HEK293 (cell line): ENCODE data around the gene FGFR3.

Source experiments
- CTCF ChIA-PET: fragments of 350-600 bp; formaldehyde crosslinking; extraction: SDS; loops from one replicate; lab custom pipeline; 2021; ENCODE audit warnings: antibody characterized with exemption; lab: Yijun Ruan, JAX
- POLR2A ChIA-PET: fragments of 300-600 bp; formaldehyde crosslinking; extraction: SDS; loops from one replicate; lab custom pipeline; 2020; ENCODE audit warnings: antibody characterized with exemption, inconsistent platforms; lab: Yijun Ruan, JAX
- H3K27ac ChIP-seq: fragments of 200-500 bp; sonication (Bioruptor generic); 2 replicates; pipeline ENCODE4 v1.5.1; 2014; ENCODE audit warnings: low read depth, low read length, control low read depth, inconsistent platforms; ENCODE audit errors: extremely low read depth
- H3K36me3 ChIP-seq, 2 experiments: fragments of 200-500 bp in 1 of 2; sonication (Bioruptor generic) in 1 of 2; 1 replicate in 1 of 2; 2 replicates in 1 of 2; pipeline ENCODE4 v1.5.1; 2014 to 2017; ENCODE audit warnings: inconsistent platforms in 2 of 2, low read length in 2 of 2; ENCODE audit not compliant: control insufficient read depth in 2 of 2, insufficient read depth in 1 of 2
- H3K4me1 ChIP-seq: fragments of 200-500 bp; sonication (Bioruptor generic); 2 replicates; pipeline ENCODE4 v1.5.1; 2014; ENCODE audit warnings: mild to moderate bottlenecking, low read length, inconsistent platforms; ENCODE audit not compliant: control insufficient read depth, insufficient read depth
- H3K4me3 ChIP-seq: 2 replicates; pipeline ENCODE4 v1.5.1; 2011; ENCODE audit warnings: low read depth, mild to moderate bottlenecking, control low read depth, low read length, moderate library complexity
- H3K9me3 ChIP-seq: fragments of 200-500 bp; sonication (Bioruptor generic); 2 replicates; pipeline ENCODE4 v1.5.1; 2014; ENCODE audit warnings: low read depth, low read length, inconsistent platforms; ENCODE audit not compliant: control insufficient read depth, insufficient read depth
- CTCF ChIP-seq: fragments of 450-650 bp; formaldehyde crosslinking; IDR thresholded peaks from 2 replicates; pipeline ENCODE4 v1.5.1; 2016; ENCODE audit warnings: missing biosample characterization, missing genetic modification characterization
- SP7 ChIP-seq: fragments of 450-650 bp; formaldehyde crosslinking; IDR thresholded peaks from 2 replicates; pipeline ENCODE4 v1.5.1; 2016; ENCODE audit warnings: missing biosample characterization, missing genetic modification characterization
- TCF7L2 ChIP-seq: IDR thresholded peaks from 2 replicates; pipeline ENCODE4 v1.6.1; 2011; ENCODE audit warnings: low read depth, mild to moderate bottlenecking, inconsistent platforms, low read length, moderate library complexity, borderline replicate concordance
- WT1 ChIP-seq: fragments of 450-650 bp; formaldehyde crosslinking; IDR thresholded peaks from 2 replicates; pipeline ENCODE4 v1.5.1; 2016; ENCODE audit warnings: missing biosample characterization, missing genetic modification characterization
- ZBTB21 ChIP-seq: fragments of 450-650 bp; formaldehyde crosslinking; IDR thresholded peaks from 2 replicates; pipeline ENCODE4 v1.5.1; 2017; ENCODE audit warnings: missing biosample characterization, missing genetic modification characterization
- ZNF148 ChIP-seq: fragments of 450-650 bp; formaldehyde crosslinking; IDR thresholded peaks from 2 replicates; pipeline ENCODE4 v1.5.0; 2017; ENCODE audit warnings: missing biosample characterization, missing genetic modification characterization, borderline replicate concordance
- ZNF214 ChIP-seq: fragments of 450-650 bp; formaldehyde crosslinking; IDR thresholded peaks from 2 replicates; pipeline ENCODE4 v1.5.1; 2017; ENCODE audit warnings: missing biosample characterization, mild to moderate bottlenecking, missing genetic modification characterization, borderline replicate concordance
- ZNF274 ChIP-seq, 2 experiments: fragments of 200-500 bp in 1 of 2; fragments of 450-650 bp in 1 of 2; sonication (Bioruptor generic) in 1 of 2; formaldehyde crosslinking in 1 of 2; IDR thresholded peaks; 2 replicates each; pipeline versions ENCODE4 v1.5.1 to v1.6.1; 2014 to 2016; ENCODE audit warnings: borderline replicate concordance in 1 of 2, inconsistent platforms in 1 of 2, low read length in 1 of 2, missing biosample characterization in 1 of 2, missing genetic modification characterization in 1 of 2
- ZNF426 ChIP-seq: fragments of 450-650 bp; formaldehyde crosslinking; IDR thresholded peaks from 2 replicates; pipeline ENCODE4 v1.5.1; 2017; ENCODE audit warnings: missing biosample characterization, missing genetic modification characterization, mild to moderate bottlenecking, inconsistent platforms, moderate library complexity
- ZNF48 ChIP-seq: fragments of 450-650 bp; formaldehyde crosslinking; IDR thresholded peaks from 2 replicates; pipeline ENCODE4 v1.5.1; 2016; ENCODE audit warnings: missing biosample characterization, missing genetic modification characterization
- ZNF560 ChIP-seq: fragments of 450-650 bp; formaldehyde crosslinking; IDR thresholded peaks from 2 replicates; pipeline ENCODE4 v1.5.1; 2017; ENCODE audit warnings: missing biosample characterization, missing genetic modification characterization, borderline replicate concordance
- ZNF580 ChIP-seq: fragments of 450-650 bp; formaldehyde crosslinking; IDR thresholded peaks from 2 replicates; pipeline ENCODE4 v1.5.1; 2016; ENCODE audit warnings: missing biosample characterization, missing genetic modification characterization
- ZNF623 ChIP-seq: fragments of 450-650 bp; formaldehyde crosslinking; IDR thresholded peaks from 2 replicates; pipeline ENCODE4 v1.5.1; 2016; ENCODE audit warnings: missing biosample characterization, missing genetic modification characterization
- ZNF664 ChIP-seq: fragments of 450-650 bp; formaldehyde crosslinking; IDR thresholded peaks from 2 replicates; pipeline ENCODE4 v1.5.1; 2016; ENCODE audit warnings: missing biosample characterization, missing genetic modification characterization
- ZNF707 ChIP-seq: fragments of 450-650 bp; formaldehyde crosslinking; IDR thresholded peaks from 2 replicates; pipeline ENCODE4 v1.5.1; 2016; ENCODE audit warnings: missing biosample characterization, missing genetic modification characterization
- ZNF792 ChIP-seq: fragments of 450-650 bp; formaldehyde crosslinking; IDR thresholded peaks from 2 replicates; pipeline ENCODE4 v1.5.1; 2016; ENCODE audit warnings: missing biosample characterization, missing genetic modification characterization
- ZSCAN18 ChIP-seq: fragments of 450-650 bp; formaldehyde crosslinking; IDR thresholded peaks from 2 replicates; pipeline ENCODE4 v1.5.1; 2016; ENCODE audit warnings: missing biosample characterization, missing genetic modification characterization
- ZSCAN23 ChIP-seq: fragments of 450-650 bp; formaldehyde crosslinking; IDR thresholded peaks from 2 replicates; pipeline ENCODE4 v1.5.1; 2016; ENCODE audit warnings: missing biosample characterization, missing genetic modification characterization

FGFR3 gene

GRCh38 chr4:1822568-1823544 is 29.8 kb downstream of the FGFR3 start (continued):
- no peak for TF ChIP-seq ZSCAN18 (tag by site-specific recombination)
- TF ChIP-seq ZNF148 (tag by site-specific recombination), result no peak
- no peak for TF ChIP-seq ZNF426 (tag by site-specific recombination)
- no peak for TF ChIP-seq WT1 (tag by site-specific recombination)
- TF ChIP-seq TCF7L2, result no peak
- TF ChIP-seq ZBTB21, result no peak

GRCh38 chr4:1823545-1823932 is 30.4 kb downstream of the FGFR3 start:
- H3K4me1 ChIP-seq, result no peaks in the 10 kb centered on the region
- H3K36me3 ChIP-seq, result peaks cover 4 to 77% of the 10 kb centered on the region in 2 experiments; a peak in 2 of 3 replicates
- no peak overlapping the region for H3K27ac ChIP-seq
- ChIA-PET POLR2A (no interaction called here), CTCF (no interaction called here)
- TF ChIP-seq ZNF48 (tag by site-specific recombination) (no peak), ZNF214 (tag by site-specific recombination) (no peak), CTCF (tag by site-specific recombination) (no peak), ZSCAN23 (no peak), ZNF664 (no peak), ZNF580 (tag by site-specific recombination) (no peak), ZNF274 (IDR thresholded peaks at IDR 0.05; ENCODE audit: low read length) (no peak), ZNF274 (tag by site-specific recombination; IDR thresholded peaks at IDR 0.05; ENCODE audit: borderline replicate concordance) (no peak), ZNF792 (no peak), SP7 (tag by site-specific recombination) (no peak), ZNF623 (tag by site-specific recombination) (no peak), ZNF560 (tag by site-specific recombination) (no peak), ZNF707 (tag by site-specific recombination) (no peak)
- no peaks in the 10 kb centered on the region for H3K9me3 ChIP-seq
- H3K4me3 ChIP-seq, result no peak overlapping the region
